ENCODE data around the gene TTC31.
A peak's percentile ranks its signal among the peaks of the same experiment; 100 is the strongest.

The TTC31 gene

DNA sequence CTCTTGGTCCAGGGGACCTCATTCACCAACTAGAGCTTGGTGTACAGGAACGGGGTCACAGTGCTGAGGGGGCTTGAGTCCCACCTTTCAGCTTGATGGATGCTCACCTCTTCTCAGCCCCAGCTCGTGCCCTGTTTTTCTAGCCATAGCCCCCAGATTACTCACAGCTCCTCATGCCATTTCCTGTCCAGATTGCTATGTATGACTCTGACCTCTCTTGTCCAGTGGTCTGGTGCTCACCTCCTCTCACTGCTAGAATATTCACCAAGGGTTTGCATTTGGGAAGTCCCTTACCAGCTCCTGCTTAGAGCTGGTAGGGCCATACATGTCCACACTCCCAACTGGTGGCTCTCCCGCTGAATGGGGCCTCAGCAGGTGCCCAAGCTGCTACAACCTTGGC lies 10.7 kb downstream of the TTC31 start:
- H3K4me3 ChIP-seq (ENCODE audit: low read length): no peak overlapping the region
- TF ChIP-seq, protein P1, sequence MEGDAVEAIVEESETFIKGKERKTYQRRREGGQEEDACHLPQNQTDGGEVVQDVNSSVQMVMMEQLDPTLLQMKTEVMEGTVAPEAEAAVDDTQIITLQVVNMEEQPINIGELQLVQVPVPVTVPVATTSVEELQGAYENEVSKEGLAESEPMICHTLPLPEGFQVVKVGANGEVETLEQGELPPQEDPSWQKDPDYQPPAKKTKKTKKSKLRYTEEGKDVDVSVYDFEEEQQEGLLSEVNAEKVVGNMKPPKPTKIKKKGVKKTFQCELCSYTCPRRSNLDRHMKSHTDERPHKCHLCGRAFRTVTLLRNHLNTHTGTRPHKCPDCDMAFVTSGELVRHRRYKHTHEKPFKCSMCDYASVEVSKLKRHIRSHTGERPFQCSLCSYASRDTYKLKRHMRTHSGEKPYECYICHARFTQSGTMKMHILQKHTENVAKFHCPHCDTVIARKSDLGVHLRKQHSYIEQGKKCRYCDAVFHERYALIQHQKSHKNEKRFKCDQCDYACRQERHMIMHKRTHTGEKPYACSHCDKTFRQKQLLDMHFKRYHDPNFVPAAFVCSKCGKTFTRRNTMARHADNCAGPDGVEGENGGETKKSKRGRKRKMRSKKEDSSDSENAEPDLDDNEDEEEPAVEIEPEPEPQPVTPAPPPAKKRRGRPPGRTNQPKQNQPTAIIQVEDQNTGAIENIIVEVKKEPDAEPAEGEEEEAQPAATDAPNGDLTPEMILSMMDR (IDR thresholded peaks at IDR 0.05; ENCODE audit: insufficient read depth, low read depth, low read length, missing control alignments): no peak
- no peak for DNase-seq (ENCODE audit: low read depth)

DNA sequence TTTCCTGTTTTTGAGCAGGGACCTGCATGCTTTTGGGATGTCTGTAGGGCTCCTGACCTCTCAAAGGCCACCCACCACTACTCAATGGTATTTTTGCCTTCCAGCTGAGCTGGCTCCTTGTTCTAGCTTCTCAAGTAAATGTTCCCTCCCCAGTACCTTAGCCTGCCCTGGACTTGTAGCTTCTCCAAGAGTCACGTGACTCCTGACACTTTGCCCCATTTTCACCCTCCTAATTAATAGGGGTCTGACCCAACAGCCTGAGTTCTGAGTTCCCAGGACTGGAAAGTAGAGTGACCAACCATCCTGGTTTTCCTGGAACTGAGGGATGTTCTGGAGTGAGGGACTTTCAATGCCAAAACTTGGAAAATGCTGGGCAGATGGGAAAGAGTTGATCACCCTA lies 12.6 kb downstream of the TTC31 start:
- TF ChIP-seq, protein P1 (IDR thresholded peaks at IDR 0.05; ENCODE audit: insufficient read depth, low read depth, low read length, missing control alignments): no peak

DNA sequence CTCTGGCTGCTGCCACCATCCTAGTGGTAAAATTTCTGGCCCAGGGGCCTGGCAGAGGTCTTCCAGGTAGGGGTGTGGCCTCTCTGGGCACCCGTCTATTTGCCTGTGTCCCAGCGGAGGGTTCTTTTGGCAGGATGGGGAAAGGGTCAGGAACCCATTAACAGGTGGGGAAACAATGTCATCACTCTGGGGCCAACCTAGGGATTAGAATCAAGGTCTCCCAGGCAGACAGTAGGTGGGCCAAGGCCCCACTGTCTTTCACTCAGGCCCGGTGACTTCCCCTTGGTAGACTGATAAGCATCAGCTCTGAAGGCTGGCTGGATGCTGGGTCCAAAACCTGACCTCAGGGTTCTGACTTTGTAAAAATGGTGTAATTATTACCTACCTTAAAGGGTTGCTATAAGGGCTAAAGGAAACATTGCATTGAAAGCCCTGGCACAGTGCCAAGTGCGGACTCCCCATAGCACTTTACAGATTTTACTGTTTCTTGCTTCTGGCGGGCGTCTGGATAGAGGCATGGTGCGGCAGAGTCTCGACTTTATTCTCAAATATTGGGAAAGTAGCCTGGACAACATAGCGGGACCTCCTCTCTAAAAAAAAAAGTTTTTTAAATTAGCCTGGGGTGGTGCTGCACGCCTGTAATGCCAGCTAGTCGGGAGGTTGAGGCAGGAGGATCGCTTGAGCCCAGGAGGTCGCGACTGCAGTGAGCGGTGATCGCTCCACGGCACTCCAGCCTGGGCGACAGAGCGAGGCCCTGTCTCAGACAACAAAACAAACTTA lies 14.3 kb downstream of the TTC31 start:
- TF ChIP-seq, protein P1 (IDR thresholded peaks at IDR 0.05; ENCODE audit: insufficient read depth, low read depth, low read length, missing control alignments): no peak
- DNase-seq (ENCODE audit: low read depth): no peak
- no peak overlapping the region for H3K4me3 ChIP-seq (ENCODE audit: low read length)

More for the DNA sequence above, 12.6 kb downstream of the TTC31 start:
- H3K4me3 ChIP-seq (ENCODE audit: low read length): no peak overlapping the region
- DNase-seq (ENCODE audit: low read depth): no peak

DNA sequence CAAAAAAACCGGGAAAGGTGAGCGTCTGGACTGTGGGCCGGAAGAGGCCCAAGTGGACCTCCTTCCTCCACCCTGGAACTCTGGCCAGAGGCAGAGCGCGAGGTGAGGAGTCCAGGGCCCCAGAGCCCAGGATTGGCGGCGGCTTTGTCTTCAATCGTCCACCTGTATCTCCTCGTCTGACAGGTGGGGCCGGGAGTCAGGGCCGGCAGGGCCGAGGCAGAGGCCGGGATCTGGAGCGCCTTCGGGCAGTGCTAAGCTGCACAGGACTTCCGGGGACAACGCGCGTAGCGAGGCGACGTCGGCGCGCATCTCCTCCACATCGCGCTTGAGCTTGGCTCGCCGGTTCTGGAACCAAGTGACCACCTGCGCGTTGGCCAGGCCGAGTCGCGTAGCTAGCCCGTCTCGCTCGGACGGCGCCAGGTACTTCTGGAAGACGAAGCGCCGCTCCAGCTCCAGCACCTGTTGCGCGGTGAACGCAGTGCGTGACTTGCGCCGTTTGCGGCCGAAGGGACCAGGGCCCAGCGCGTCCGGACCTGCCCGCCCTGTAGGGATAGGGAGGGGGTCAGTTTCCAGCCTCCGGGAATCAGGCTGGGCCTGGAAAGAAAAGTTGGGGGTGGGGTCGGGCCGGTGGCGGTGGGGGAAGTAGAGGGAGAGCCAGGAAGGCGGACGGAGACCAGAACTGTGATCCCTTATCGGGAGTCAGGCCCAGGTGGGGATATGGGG lies 15.1 kb downstream of the TTC31 start:
- TF ChIP-seq, protein P1 (IDR thresholded peaks at IDR 0.05; ENCODE audit: insufficient read depth, low read depth, low read length, missing control alignments): no peak
- no peak for DNase-seq (ENCODE audit: low read depth)
- H3K4me3 ChIP-seq (ENCODE audit: low read length): peak overlapping the region; percentile 40

DNA sequence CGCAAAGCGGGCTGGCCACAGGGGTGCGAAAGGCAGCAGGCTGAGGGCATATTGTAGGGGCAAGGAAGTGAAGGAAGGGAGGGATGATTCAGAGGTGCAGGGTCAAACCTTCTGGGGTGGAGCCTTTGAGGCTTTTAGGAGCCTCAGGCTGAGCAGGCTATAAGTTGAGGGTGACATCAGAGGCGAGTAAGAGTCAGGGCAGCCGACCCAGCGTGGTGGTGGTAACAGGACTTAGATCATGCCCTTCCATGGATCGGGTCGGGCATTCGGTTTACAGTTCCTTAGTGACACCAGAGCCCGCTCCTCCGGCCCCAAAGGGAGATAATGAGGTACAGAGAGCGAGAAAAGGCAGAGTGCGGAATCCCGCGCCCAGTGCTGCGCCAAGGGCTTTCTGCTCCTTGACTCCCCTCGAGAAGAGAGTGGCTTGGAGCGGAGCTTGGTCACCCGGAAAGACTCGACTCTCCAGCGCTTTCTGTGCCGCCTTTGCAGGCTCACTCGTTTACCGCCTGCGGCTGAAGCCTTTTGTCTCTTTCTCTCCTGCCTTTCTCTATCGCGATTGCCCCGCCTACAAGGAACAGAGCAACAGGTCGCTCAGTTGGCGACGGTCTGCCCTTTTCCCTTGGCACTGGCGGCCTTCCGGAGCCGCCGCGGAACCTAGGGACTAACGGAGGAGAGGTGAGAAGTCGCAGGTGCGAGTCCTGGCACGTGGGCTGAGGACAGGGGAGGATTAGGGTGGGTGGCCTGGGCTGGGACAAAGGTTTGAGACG lies 15.8 kb downstream of the TTC31 start:
- TF ChIP-seq, protein P1 (IDR thresholded peaks at IDR 0.05; ENCODE audit: insufficient read depth, low read depth, low read length, missing control alignments): no peak
- H3K4me3 ChIP-seq (ENCODE audit: low read length): peak overlapping the region; percentile 40
- DNase-seq (ENCODE audit: low read depth): peak; percentile 55

DNA sequence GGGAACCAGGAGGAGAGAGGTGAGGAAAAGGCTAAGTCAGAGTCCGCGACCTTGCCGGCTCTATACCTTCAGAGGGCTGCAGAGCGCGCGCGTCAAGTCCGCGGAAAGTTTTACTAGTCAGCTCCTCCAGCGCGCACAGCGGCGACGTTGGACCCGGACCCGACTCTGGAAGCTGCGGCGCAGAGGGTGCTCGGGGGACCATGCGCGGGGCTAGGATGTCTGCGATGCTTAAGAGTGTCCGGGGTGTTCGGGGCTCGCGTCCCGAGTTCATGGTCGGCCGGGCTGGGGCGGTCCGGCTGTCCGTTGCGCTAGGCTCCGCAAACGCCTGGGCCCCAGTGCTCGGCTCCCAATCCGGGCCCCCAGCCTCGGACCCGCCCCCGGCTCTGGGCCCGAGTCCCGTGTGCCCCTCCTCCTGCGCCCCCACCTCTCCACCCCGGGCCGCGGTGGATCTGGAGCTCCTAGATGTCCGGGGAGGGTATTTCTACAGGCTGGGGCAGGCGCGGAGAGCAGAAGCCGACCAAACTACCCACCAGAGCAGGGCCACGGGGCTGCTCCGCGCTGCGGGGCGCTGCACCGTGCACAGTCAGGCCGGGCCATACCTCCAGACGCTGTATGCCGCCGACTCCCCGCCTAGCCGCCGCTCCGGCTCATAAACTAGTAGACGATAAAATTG lies 16.5 kb downstream of the TTC31 start, which contains the start of gene LBX2:
Gene LBX2 (minus strand): TSS at position 337 of the 673 bp plus-strand sequence. CDS start 66 bp downstream, at position 271.
- TF ChIP-seq, protein P1 (IDR thresholded peaks at IDR 0.05; ENCODE audit: insufficient read depth, low read depth, low read length, missing control alignments): no peak
- peak within 1 kb of the TSS; percentile 40 for H3K4me3 ChIP-seq (ENCODE audit: low read length)
- DNase-seq (ENCODE audit: low read depth): no peak
